Midbrain (tissue), 1 donor: ENCODE results near the gene UXT.
"Not testable (repeated sequence)": the region's sequence is repeated elsewhere in the genome, so short reads cannot be mapped to it uniquely, and the experiment has no call there.

Source experiments
- DNase-seq: peaks from one replicate; lab custom pipeline; 2025; lab: John Stamatoyannopoulos, UW

The UXT gene

GRCh38 chrX:47614618-47615017 is 44.4 kb downstream of the UXT start:
- DNase-seq = no peak

- DNase-seq = no peak
These were observed 45.9 kb downstream of the UXT start for GRCh38 chrX:47613082-47613481.

- DNase-seq = no peak
These were observed 46.6 kb downstream of the UXT start for GRCh38 chrX:47612418-47612817.

GRCh38 chrX:47611926-47612325 is 47.1 kb downstream of the UXT start:
- DNase-seq = no peak

- no peak for DNase-seq
These were observed 47.5 kb downstream of the UXT start for GRCh38 chrX:47611489-47611888.

GRCh38 chrX:47610511-47610910 is 48.5 kb downstream of the UXT start:
- DNase-seq = no peak

GRCh38 chrX:47608130-47608810 is 50.7 kb downstream of the UXT start:
- no peak for DNase-seq

GRCh38 chrX:47607091-47607490 is 51.9 kb downstream of the UXT start:
- no peak for DNase-seq

GRCh38 chrX:47605024-47605423 is 54.0 kb downstream of the UXT start:
- DNase-seq = no peak

GRCh38 chrX:47603125-47603524 is 55.9 kb downstream of the UXT start:
- DNase-seq = not testable (repeated sequence)
